Stimulated activated naive CD8-positive, alpha-beta T cell treated with anti-CD3 and anti-CD28 coated beads, Interleukin-15, Interleukin-2, amounts not matched to agents 100 ng/mL and 50 ng/mL, for 24 hours (primary cell): Measurements from ENCODE around the gene C2CD3.

Source experiments
- H3K27ac Mint-ChIP-seq: one replicate; pipeline ENCODE4 v1.8.0; 2021; ENCODE audit warnings: mild to moderate bottlenecking, mixed read lengths
- H3K27me3 Mint-ChIP-seq: one replicate; pipeline ENCODE4 v1.8.0; 2021; ENCODE audit warnings: mixed read lengths
- H3K36me3 Mint-ChIP-seq: one replicate; pipeline ENCODE4 v1.8.0; 2021; ENCODE audit warnings: low read depth, mixed read lengths
- H3K4me1 Mint-ChIP-seq: one replicate; pipeline ENCODE4 v1.8.0; 2021; ENCODE audit warnings: low read depth, mixed read lengths
- H3K4me3 Mint-ChIP-seq: one replicate; pipeline ENCODE4 v1.8.0; 2021; ENCODE audit warnings: mild to moderate bottlenecking, mixed read lengths
- H3K9me3 Mint-ChIP-seq: one replicate; pipeline ENCODE4 v1.8.0; 2021; ENCODE audit warnings: mixed read lengths

Gene C2CD3

GRCh38 chr11:74175920-74176319, 5.1 kb upstream of the C2CD3 start:
- Mint-ChIP-seq H3K9me3 (no peaks in the 10 kb centered on the region), H3K27ac (no peak overlapping the region), H3K27me3 (no peaks in the 10 kb centered on the region)

GRCh38 chr11:74171997-74172396, 1.2 kb upstream of the C2CD3 start:
- Mint-ChIP-seq H3K27me3 (no peaks in the 10 kb centered on the region), H3K4me1 (peaks cover 16% of the 10 kb centered on the region), H3K36me3 (peaks cover 24% of the 10 kb centered on the region), H3K9me3 (no peaks in the 10 kb centered on the region), H3K4me3 (no peak overlapping the region), H3K27ac (no peak overlapping the region)

More at GRCh38 chr11:74175920-74176319, 5.1 kb upstream of the C2CD3 start:
- Mint-ChIP-seq H3K36me3 (peaks cover 37% of the 10 kb centered on the region), H3K4me1 (peaks cover 20% of the 10 kb centered on the region), H3K4me3 (no peak overlapping the region)

GRCh38 chr11:74171630-74171968, 797 bp upstream of the C2CD3 start:
- Mint-ChIP-seq H3K4me1 (peaks cover 16% of the 10 kb centered on the region), H3K27ac (no peak overlapping the region), H3K27me3 (no peaks in the 10 kb centered on the region), H3K36me3 (peaks cover 26% of the 10 kb centered on the region), H3K9me3 (no peaks in the 10 kb centered on the region), H3K4me3 (no peak overlapping the region)

- Mint-ChIP-seq H3K4me3 (no peak overlapping the region), H3K4me1 (peaks cover 12% of the 10 kb centered on the region), H3K36me3 (peaks cover 33% of the 10 kb centered on the region), H3K27me3 (no peaks in the 10 kb centered on the region), H3K27ac (no peak overlapping the region), H3K9me3 (no peaks in the 10 kb centered on the region)
Measured at GRCh38 chr11:74169738-74170458, 904 bp downstream of the C2CD3 start.

GRCh38 chr11:74168838-74169237, 2.0 kb downstream of the C2CD3 start:
- no peaks in the 10 kb centered on the region for H3K27me3 Mint-ChIP-seq
- no peak overlapping the region for H3K27ac Mint-ChIP-seq
- H3K36me3 Mint-ChIP-seq, result peaks cover 36% of the 10 kb centered on the region
- no peaks in the 10 kb centered on the region for H3K9me3 Mint-ChIP-seq
- H3K4me3 Mint-ChIP-seq, result peak overlapping the region; percentile 4
- peaks cover 9% of the 10 kb centered on the region for H3K4me1 Mint-ChIP-seq

- H3K9me3 Mint-ChIP-seq, result no peaks in the 10 kb centered on the region
- H3K27me3 Mint-ChIP-seq, result no peaks in the 10 kb centered on the region
- peaks cover 64% of the 10 kb centered on the region for H3K36me3 Mint-ChIP-seq
Measured at GRCh38 chr11:74162681-74163467, 7.9 kb downstream of the C2CD3 start.

GRCh38 chr11:74159642-74160041, 11.2 kb downstream of the C2CD3 start:
- Mint-ChIP-seq H3K36me3 (peaks cover 55% of the 10 kb centered on the region), H3K27me3 (no peaks in the 10 kb centered on the region)

More at GRCh38 chr11:74162681-74163467, 7.9 kb downstream of the C2CD3 start:
- Mint-ChIP-seq H3K4me3 (no peak overlapping the region), H3K27ac (no peak overlapping the region), H3K4me1 (peaks cover 6% of the 10 kb centered on the region)

GRCh38 chr11:74157169-74157568, 13.6 kb downstream of the C2CD3 start:
- Mint-ChIP-seq H3K4me3 (no peak overlapping the region), H3K4me1 (no peaks in the 10 kb centered on the region), H3K27me3 (no peaks in the 10 kb centered on the region), H3K9me3 (no peaks in the 10 kb centered on the region), H3K27ac (no peak overlapping the region), H3K36me3 (peaks cover 47% of the 10 kb centered on the region)

More at GRCh38 chr11:74159642-74160041, 11.2 kb downstream of the C2CD3 start:
- Mint-ChIP-seq H3K9me3 (no peaks in the 10 kb centered on the region), H3K4me3 (no peak overlapping the region), H3K27ac (no peak overlapping the region), H3K4me1 (peaks cover 5% of the 10 kb centered on the region)

GRCh38 chr11:74154620-74155281, 16.1 kb downstream of the C2CD3 start:
- H3K27ac Mint-ChIP-seq, result no peak overlapping the region
- peaks cover 37% of the 10 kb centered on the region for H3K36me3 Mint-ChIP-seq
- no peak overlapping the region for H3K4me3 Mint-ChIP-seq
- H3K9me3 Mint-ChIP-seq, result no peaks in the 10 kb centered on the region
- H3K4me1 Mint-ChIP-seq, result no peaks in the 10 kb centered on the region
- no peaks in the 10 kb centered on the region for H3K27me3 Mint-ChIP-seq

GRCh38 chr11:74153224-74153623, 17.6 kb downstream of the C2CD3 start:
- Mint-ChIP-seq H3K27me3 (no peaks in the 10 kb centered on the region), H3K27ac (no peak overlapping the region), H3K36me3 (peaks cover 40% of the 10 kb centered on the region), H3K4me1 (no peaks in the 10 kb centered on the region), H3K9me3 (no peaks in the 10 kb centered on the region), H3K4me3 (no peak overlapping the region)

GRCh38 chr11:74147199-74147929, 23.4 kb downstream of the C2CD3 start:
- Mint-ChIP-seq H3K36me3 (peaks cover 27% of the 10 kb centered on the region), H3K9me3 (no peaks in the 10 kb centered on the region), H3K27ac (no peak overlapping the region)

GRCh38 chr11:74144592-74144991, 26.2 kb downstream of the C2CD3 start:
- H3K27me3 Mint-ChIP-seq, result no peaks in the 10 kb centered on the region
- H3K9me3 Mint-ChIP-seq, result no peaks in the 10 kb centered on the region
- no peaks in the 10 kb centered on the region for H3K4me1 Mint-ChIP-seq
- no peak overlapping the region for H3K4me3 Mint-ChIP-seq
- H3K36me3 Mint-ChIP-seq, result peaks cover 21% of the 10 kb centered on the region
- H3K27ac Mint-ChIP-seq, result no peak overlapping the region

More at GRCh38 chr11:74147199-74147929, 23.4 kb downstream of the C2CD3 start:
- H3K4me1 Mint-ChIP-seq, result no peaks in the 10 kb centered on the region
- H3K4me3 Mint-ChIP-seq, result no peak overlapping the region
- H3K27me3 Mint-ChIP-seq, result no peaks in the 10 kb centered on the region

- Mint-ChIP-seq H3K27me3 (no peaks in the 10 kb centered on the region), H3K9me3 (no peaks in the 10 kb centered on the region), H3K4me1 (no peaks in the 10 kb centered on the region), H3K4me3 (no peak overlapping the region), H3K27ac (no peak overlapping the region), H3K36me3 (peaks cover 27% of the 10 kb centered on the region)
Measured at GRCh38 chr11:74142624-74143023, 28.2 kb downstream of the C2CD3 start.

- H3K4me3 Mint-ChIP-seq, result no peak overlapping the region
- H3K27ac Mint-ChIP-seq, result no peak overlapping the region
- H3K9me3 Mint-ChIP-seq, result no peaks in the 10 kb centered on the region
- no peaks in the 10 kb centered on the region for H3K27me3 Mint-ChIP-seq
- H3K36me3 Mint-ChIP-seq, result peaks cover 27% of the 10 kb centered on the region
- no peaks in the 10 kb centered on the region for H3K4me1 Mint-ChIP-seq
Measured at GRCh38 chr11:74141908-74142307, 28.9 kb downstream of the C2CD3 start.
